ENCODE measurements around the gene PRUNE2.
"Not testable (repeated sequence)": the region's sequence is repeated elsewhere in the genome, so short reads cannot be mapped to it uniquely, and the experiment has no call there.

Gene PRUNE2

GRCh38 chr9:76785501-76785900, 120.4 kb downstream of the PRUNE2 start:
- DNase-seq: no peak

GRCh38 chr9:76784881-76785280, 121.0 kb downstream of the PRUNE2 start:
- DNase-seq: no peak

GRCh38 chr9:76772686-76773445, 133.0 kb downstream of the PRUNE2 start:
- DNase-seq: no peak

GRCh38 chr9:76766126-76766525, 139.8 kb downstream of the PRUNE2 start:
- no peak for DNase-seq

- DNase-seq: no peak
Observed at GRCh38 chr9:76764138-76764537, 141.8 kb downstream of the PRUNE2 start, which contains the start of gene PCA3. Gene PCA3, plus strand, starts transcription at chr9:76764438.

- peak; percentile 26 for DNase-seq
Observed at GRCh38 chr9:76761448-76761847, 144.5 kb downstream of the PRUNE2 start.

GRCh38 chr9:76759732-76760131, 146.2 kb downstream of the PRUNE2 start:
- DNase-seq: peak; percentile 67

GRCh38 chr9:76758476-76758875, 147.4 kb downstream of the PRUNE2 start:
- no peak for DNase-seq

- no peak for DNase-seq
Observed at GRCh38 chr9:76756941-76757673, 148.8 kb downstream of the PRUNE2 start.

GRCh38 chr9:76756268-76756640, 149.7 kb downstream of the PRUNE2 start:
- DNase-seq: peak; percentile 5

- DNase-seq: no peak
Observed at GRCh38 chr9:76751001-76751400, 154.9 kb downstream of the PRUNE2 start.

GRCh38 chr9:76744336-76744735, 161.6 kb downstream of the PRUNE2 start:
- peak; percentile 35 for DNase-seq

GRCh38 chr9:76743931-76744330, 162.0 kb downstream of the PRUNE2 start:
- no peak for DNase-seq

GRCh38 chr9:76742890-76743289, 163.0 kb downstream of the PRUNE2 start:
- DNase-seq: not testable (repeated sequence)

- DNase-seq: no peak
Observed at GRCh38 chr9:76741524-76741923, 164.4 kb downstream of the PRUNE2 start.

GRCh38 chr9:76738402-76738801, 167.5 kb downstream of the PRUNE2 start:
- no peak for DNase-seq

- DNase-seq: no peak
Observed at GRCh38 chr9:76737154-76737902, 168.6 kb downstream of the PRUNE2 start.

GRCh38 chr9:76734716-76735115, 171.2 kb downstream of the PRUNE2 start:
- no peak for DNase-seq

GRCh38 chr9:76733096-76733495, 172.8 kb downstream of the PRUNE2 start:
- no peak for DNase-seq

GRCh38 chr9:76732341-76732958, 173.5 kb downstream of the PRUNE2 start:
- no peak for DNase-seq

- DNase-seq: no peak
Observed at GRCh38 chr9:76730801-76731200, 175.1 kb downstream of the PRUNE2 start.

GRCh38 chr9:76729980-76730737, 175.8 kb downstream of the PRUNE2 start:
- DNase-seq: peak; percentile 84
